OCI-LY7 (cell line): ENCODE results near the gene HAAO.

Source experiments
- CTCF ChIP-seq: fragments of 200-600 bp; sonication (generic); conservative IDR thresholded peaks from 2 replicates; pipeline ENCODE4 v1.5.1; 2014; ENCODE audit warnings: mild to moderate bottlenecking, antibody characterized with exemption, low read length, moderate library complexity, mixed read lengths
- EZH2phosphoT487 ChIP-seq: fragments of 200-600 bp; sonication (generic); IDR thresholded peaks from 2 replicates; pipeline ENCODE4 v1.6.1; 2018; ENCODE audit warnings: low read depth, borderline replicate concordance, mild to moderate bottlenecking, mixed run types, antibody characterized with exemption, low read length, moderate library complexity, mixed read lengths

GRCh38 chr2:42741140-42741539 is 51.2 kb downstream of the HAAO start:
- TF ChIP-seq EZH2phosphoT487, result no peak
- no peak for TF ChIP-seq CTCF
